Endodermal cell (in vitro differentiated cells): ENCODE results near the gene NDFIP2. TPM values are rescaled to one million over a fixed set of nuclear protein-coding genes. Genes with fewer than 3 reads are reported as not detected.

ENCODE experiments used
- DNase-seq: peaks from one replicate; pipeline ENCODE4 v3.0.0-alpha.2; 2017
- H3K27ac ChIP-seq: 2 replicates; pipeline ENCODE4 v1.5.1; 2013; ENCODE audit warnings: mild to moderate bottlenecking, low read depth, low read length, moderate library complexity
- H3K27me3 ChIP-seq: 2 replicates; pipeline ENCODE4 v1.6.1; 2013; ENCODE audit warnings: mild to moderate bottlenecking, low read length, moderate library complexity; ENCODE audit not compliant: insufficient read depth, control insufficient read depth, poor library complexity, severe bottlenecking
- H3K36me3 ChIP-seq: 2 replicates; pipeline ENCODE4 v1.7.0; 2013; ENCODE audit warnings: mild to moderate bottlenecking, low read length, moderate library complexity; ENCODE audit not compliant: control insufficient read depth, insufficient read depth
- H3K4me1 ChIP-seq: one replicate; pipeline ENCODE4 v1.7.0; 2013; ENCODE audit warnings: low read length; ENCODE audit not compliant: control insufficient read depth, insufficient read depth
- H3K4me3 ChIP-seq: 2 replicates; pipeline ENCODE4 v1.5.1; 2013; ENCODE audit warnings: mild to moderate bottlenecking, low read length, moderate library complexity
- H3K9ac ChIP-seq: 2 replicates; pipeline ENCODE4 v1.6.1; 2013; ENCODE audit warnings: mild to moderate bottlenecking, low read length, moderate library complexity; ENCODE audit not compliant: poor library complexity, severe bottlenecking; ENCODE audit errors: extremely low read depth
- H3K9me3 ChIP-seq: 2 replicates; pipeline ENCODE4 v1.6.1; 2013; ENCODE audit warnings: mild to moderate bottlenecking, low read length, moderate library complexity; ENCODE audit not compliant: control insufficient read depth
- H3K27ac Mint-ChIP-seq: 2 replicates; pipeline ENCODE4 v1.8.0; 2020; ENCODE audit warnings: mixed read lengths
- H3K27me3 Mint-ChIP-seq: 2 replicates; pipeline ENCODE4 v1.8.0; 2021; ENCODE audit warnings: mild to moderate bottlenecking, mixed read lengths; ENCODE audit not compliant: insufficient read depth
- H3K36me3 Mint-ChIP-seq: 2 replicates; pipeline ENCODE4 v1.8.0; 2020; ENCODE audit warnings: low read depth, mixed read lengths
- H3K4me1 Mint-ChIP-seq: 2 replicates; pipeline ENCODE4 v1.8.0; 2020; ENCODE audit warnings: mixed read lengths
- H3K4me3 Mint-ChIP-seq: 2 replicates; pipeline ENCODE4 v1.8.0; 2020; ENCODE audit warnings: mild to moderate bottlenecking, moderate library complexity, mixed read lengths
- H3K9me3 Mint-ChIP-seq: 2 replicates; pipeline ENCODE4 v1.8.0; 2020; ENCODE audit warnings: mild to moderate bottlenecking, mixed read lengths
- WGBS, 2 experiments: methylation state at CpG; one replicate each; pipeline versions ENCODE4 v1.1.5 to v1.1.7; 2013; ENCODE audit warnings: missing lambda C conversion rate in 2 of 2, mixed read lengths in 1 of 2; ENCODE audit not compliant: insufficient coverage in 1 of 2, insufficient read length in 1 of 2; 5-methylcytosine and 5-hydroxymethylcytosine counted together
- long read RNA-seq, 4 experiments: library from polyadenylated mRNA in 2 of 4; library from RNA in 1 of 4; library from capped mRNA in 1 of 4; stranded (forward) in 3 of 4; unstranded in 1 of 4; transcript quantifications; one replicate each; pipeline ENCODE4 v2.0.0, GENCODE V29; 2020 to 2021; ENCODE audit warnings: inconsistent platforms in 1 of 4
- polyA plus RNA-seq, 2 experiments: library from polyadenylated mRNA; stranded (reverse); fragments of 50-300 nt; gene quantifications; one replicate each; pipeline ENCODE4 v1.2.3, GENCODE V29; 2013
- total RNA-seq, 2 donors: library from RNA; stranded (reverse); fragmentation: NEBNext Ultra II Directional in 1 of 2; extraction: Animal tissue kit (Norgen Biotek cat#: 25700) in 1 of 2; gene quantifications; 2 replicates in 1 of 2; 3 replicates in 1 of 2; pipeline ENCODE4 v1.2.1, GENCODE V29; 2021
- TF ChIP-seq, protein P1 (sequence below): fragments of 200-600 bp; sonication (generic); conservative IDR thresholded peaks from 2 replicates; pipeline ENCODE4 v1.5.0; 2021; ENCODE audit warnings: antibody characterized with exemption, mild to moderate bottlenecking

NDFIP2 gene, protein sequence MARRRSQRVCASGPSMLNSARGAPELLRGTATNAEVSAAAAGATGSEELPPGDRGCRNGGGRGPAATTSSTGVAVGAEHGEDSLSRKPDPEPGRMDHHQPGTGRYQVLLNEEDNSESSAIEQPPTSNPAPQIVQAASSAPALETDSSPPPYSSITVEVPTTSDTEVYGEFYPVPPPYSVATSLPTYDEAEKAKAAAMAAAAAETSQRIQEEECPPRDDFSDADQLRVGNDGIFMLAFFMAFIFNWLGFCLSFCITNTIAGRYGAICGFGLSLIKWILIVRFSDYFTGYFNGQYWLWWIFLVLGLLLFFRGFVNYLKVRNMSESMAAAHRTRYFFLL
- 10 to 100 TPM; 27.9 to 29.2 TPM for total RNA-seq
- polyA plus RNA-seq (2013, experiment 1 of 2): 27.3 TPM
- polyA plus RNA-seq (2013, experiment 2 of 2): 26.6 TPM
- long read RNA-seq, experiment 1, full-length matches to known transcripts: 17 of 35 reads
- long read RNA-seq, experiment 1, partial matches to known transcripts: 9 of 35 reads
- long read RNA-seq, experiment 1, other reads (novel, unspliced or antisense): 9 of 35 reads
- long read RNA-seq, experiment 2, full-length matches to known transcripts: 65 of 81 reads
- long read RNA-seq, experiment 2, partial matches to known transcripts: 7 of 81 reads
- long read RNA-seq, experiment 2, other reads (novel, unspliced or antisense): 9 of 81 reads
- long read RNA-seq, experiment 3, full-length matches to known transcripts: 188 of 210 reads
- long read RNA-seq, experiment 3, partial matches to known transcripts: 3 of 210 reads
- long read RNA-seq, experiment 3, other reads (novel, unspliced or antisense): 19 of 210 reads
- long read RNA-seq, experiment 4, full-length matches to known transcripts: 83 of 91 reads
- long read RNA-seq, experiment 4, partial matches to known transcripts: 1 of 91 reads
- long read RNA-seq, experiment 4, other reads (novel, unspliced or antisense): 7 of 91 reads

DNA sequence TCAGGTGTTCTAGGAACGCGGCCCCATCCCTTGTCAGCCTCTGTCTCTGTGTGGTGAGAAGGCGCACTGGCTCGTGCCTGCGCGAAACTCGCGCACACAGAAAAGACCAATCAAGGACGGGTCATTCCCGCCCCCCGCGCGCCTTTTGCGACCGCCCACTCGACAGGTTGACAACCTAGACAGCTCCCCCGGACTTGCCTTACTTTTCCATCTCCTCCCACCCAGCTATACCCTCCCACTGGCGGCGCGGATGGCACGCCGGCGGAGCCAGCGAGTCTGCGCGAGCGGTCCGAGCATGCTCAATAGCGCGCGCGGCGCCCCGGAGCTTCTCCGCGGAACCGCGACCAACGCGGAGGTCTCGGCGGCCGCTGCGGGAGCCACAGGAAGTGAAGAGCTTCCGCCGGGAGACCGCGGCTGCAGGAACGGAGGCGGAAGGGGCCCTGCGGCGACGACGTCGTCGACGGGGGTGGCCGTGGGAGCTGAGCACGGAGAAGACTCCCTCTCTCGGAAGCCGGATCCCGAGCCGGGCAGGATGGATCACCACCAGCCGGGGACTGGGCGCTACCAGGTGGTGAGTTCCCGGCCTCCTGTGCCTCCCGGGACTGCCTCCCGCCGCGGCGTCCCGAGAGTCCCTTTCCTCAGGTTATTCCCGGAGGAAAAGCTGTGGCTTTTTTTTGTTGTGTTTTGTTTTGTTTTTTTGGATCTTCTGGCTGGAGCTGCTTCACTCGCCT is at the start of gene NDFIP2:
Gene NDFIP2 (plus strand): TSS at position 202 of the 731 bp plus-strand sequence. CDS start 49 bp downstream, at position 251.
- Mint-ChIP-seq H3K27me3 (peaks cover 29% of the 10 kb centered on the region), H3K9me3 (no peaks in the 10 kb centered on the region), H3K27ac (peak within 1 kb of the TSS; percentile 88), H3K4me1 (peaks cover 18% of the 10 kb centered on the region), H3K36me3 (no peaks in the 10 kb centered on the region), H3K4me3 (peak within 1 kb of the TSS; percentile 81)
- peaks cover 4% of the 10 kb centered on the region for H3K4me1 ChIP-seq
- H3K9ac ChIP-seq: peak within 1 kb of the TSS; percentile 64
- peak within 1 kb of the TSS; percentile 91 for H3K4me3 ChIP-seq
- TF ChIP-seq, protein P1, sequence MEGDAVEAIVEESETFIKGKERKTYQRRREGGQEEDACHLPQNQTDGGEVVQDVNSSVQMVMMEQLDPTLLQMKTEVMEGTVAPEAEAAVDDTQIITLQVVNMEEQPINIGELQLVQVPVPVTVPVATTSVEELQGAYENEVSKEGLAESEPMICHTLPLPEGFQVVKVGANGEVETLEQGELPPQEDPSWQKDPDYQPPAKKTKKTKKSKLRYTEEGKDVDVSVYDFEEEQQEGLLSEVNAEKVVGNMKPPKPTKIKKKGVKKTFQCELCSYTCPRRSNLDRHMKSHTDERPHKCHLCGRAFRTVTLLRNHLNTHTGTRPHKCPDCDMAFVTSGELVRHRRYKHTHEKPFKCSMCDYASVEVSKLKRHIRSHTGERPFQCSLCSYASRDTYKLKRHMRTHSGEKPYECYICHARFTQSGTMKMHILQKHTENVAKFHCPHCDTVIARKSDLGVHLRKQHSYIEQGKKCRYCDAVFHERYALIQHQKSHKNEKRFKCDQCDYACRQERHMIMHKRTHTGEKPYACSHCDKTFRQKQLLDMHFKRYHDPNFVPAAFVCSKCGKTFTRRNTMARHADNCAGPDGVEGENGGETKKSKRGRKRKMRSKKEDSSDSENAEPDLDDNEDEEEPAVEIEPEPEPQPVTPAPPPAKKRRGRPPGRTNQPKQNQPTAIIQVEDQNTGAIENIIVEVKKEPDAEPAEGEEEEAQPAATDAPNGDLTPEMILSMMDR: no peak
- H3K27ac ChIP-seq: peak within 1 kb of the TSS; percentile 16
- DNase-seq: peak; percentile 93
- peaks cover 22% of the 10 kb centered on the region for H3K27me3 ChIP-seq
- no peaks in the 10 kb centered on the region for H3K36me3 ChIP-seq
- 0% methylated on average over 19 to 74 of the region's 74 CpGs for WGBS, 2 experiments
- H3K9me3 ChIP-seq: no peaks in the 10 kb centered on the region

DNA sequence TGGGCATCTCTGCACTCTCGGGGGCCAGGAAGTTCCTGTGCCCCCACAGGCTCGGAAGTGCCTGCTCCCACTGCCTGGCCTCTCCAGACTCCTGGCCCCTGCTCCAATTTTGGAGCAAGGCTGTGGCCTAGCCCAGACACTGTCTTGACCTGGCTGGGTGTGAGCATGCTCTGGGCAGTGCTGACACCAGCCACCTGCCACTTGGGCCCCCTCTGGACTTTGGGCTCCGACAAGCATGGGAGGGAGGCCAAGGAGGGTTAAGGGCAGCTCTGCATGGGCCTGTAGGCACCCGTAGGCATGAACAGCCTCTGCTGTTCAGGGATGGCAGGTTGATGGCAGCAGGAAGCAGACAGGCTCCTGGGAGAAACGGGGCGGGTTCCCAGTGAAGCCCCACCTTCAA is 48.9 kb upstream of the NDFIP2 start:
- H3K4me1 ChIP-seq: no peaks in the 10 kb centered on the region
- no peaks in the 10 kb centered on the region for H3K36me3 ChIP-seq
- no peaks in the 10 kb centered on the region for H3K9me3 Mint-ChIP-seq
- no peak overlapping the region for H3K27ac Mint-ChIP-seq
- TF ChIP-seq, protein P1: no peak
- H3K27me3 Mint-ChIP-seq: no peaks in the 10 kb centered on the region
- H3K4me1 Mint-ChIP-seq: no peaks in the 10 kb centered on the region
- no peaks in the 10 kb centered on the region for H3K9me3 ChIP-seq
- DNase-seq: no peak
- no peaks in the 10 kb centered on the region for H3K36me3 Mint-ChIP-seq
- H3K4me3 Mint-ChIP-seq: no peak overlapping the region
- no peak overlapping the region for H3K4me3 ChIP-seq
- WGBS, 2 experiments: 95 to 100% methylated on average over 3 to 6 of the region's 6 CpGs
- H3K9ac ChIP-seq: no peak overlapping the region
- no peak overlapping the region for H3K27ac ChIP-seq
- no peaks in the 10 kb centered on the region for H3K27me3 ChIP-seq

DNA sequence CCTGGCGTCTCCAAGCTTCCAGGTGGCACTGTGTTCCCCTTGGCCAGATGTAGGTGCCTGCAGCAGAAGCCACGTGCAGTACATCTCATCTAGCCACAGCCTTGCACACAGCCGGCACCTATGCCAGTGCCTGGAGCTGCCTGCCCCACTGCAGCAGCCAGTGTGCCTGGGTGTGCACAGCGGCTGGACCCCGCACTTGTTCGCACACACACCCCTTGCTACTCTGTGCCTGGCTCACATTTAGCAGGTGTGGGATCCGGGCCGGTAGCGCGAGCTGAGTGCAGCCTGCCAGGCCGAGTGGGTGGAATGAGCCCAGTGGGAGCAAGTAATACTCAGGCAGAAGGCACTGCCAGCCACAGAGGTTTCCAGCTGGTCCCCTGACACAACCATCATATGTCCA is 48.0 kb upstream of the NDFIP2 start:
- no peaks in the 10 kb centered on the region for H3K36me3 Mint-ChIP-seq
- no peak for DNase-seq
- no peak overlapping the region for H3K4me3 Mint-ChIP-seq
- Histone ChIP-seq H3K27ac (no peak overlapping the region), H3K4me1 (no peaks in the 10 kb centered on the region), H3K9me3 (no peaks in the 10 kb centered on the region), H3K36me3 (no peaks in the 10 kb centered on the region), H3K9ac (no peak overlapping the region), H3K4me3 (no peak overlapping the region), H3K27me3 (no peaks in the 10 kb centered on the region)
- 94% methylated on average over 11 of the region's 11 CpGs for WGBS, 2 experiments
- TF ChIP-seq, protein P1: no peak
- H3K4me1 Mint-ChIP-seq: no peaks in the 10 kb centered on the region
- no peak overlapping the region for H3K27ac Mint-ChIP-seq
- H3K9me3 Mint-ChIP-seq: no peaks in the 10 kb centered on the region
- H3K27me3 Mint-ChIP-seq: no peaks in the 10 kb centered on the region
